ENCODE results near the gene MMADHC.
A peak's percentile ranks its signal among the peaks of the same experiment; 100 is the strongest.

MMADHC gene

DNA sequence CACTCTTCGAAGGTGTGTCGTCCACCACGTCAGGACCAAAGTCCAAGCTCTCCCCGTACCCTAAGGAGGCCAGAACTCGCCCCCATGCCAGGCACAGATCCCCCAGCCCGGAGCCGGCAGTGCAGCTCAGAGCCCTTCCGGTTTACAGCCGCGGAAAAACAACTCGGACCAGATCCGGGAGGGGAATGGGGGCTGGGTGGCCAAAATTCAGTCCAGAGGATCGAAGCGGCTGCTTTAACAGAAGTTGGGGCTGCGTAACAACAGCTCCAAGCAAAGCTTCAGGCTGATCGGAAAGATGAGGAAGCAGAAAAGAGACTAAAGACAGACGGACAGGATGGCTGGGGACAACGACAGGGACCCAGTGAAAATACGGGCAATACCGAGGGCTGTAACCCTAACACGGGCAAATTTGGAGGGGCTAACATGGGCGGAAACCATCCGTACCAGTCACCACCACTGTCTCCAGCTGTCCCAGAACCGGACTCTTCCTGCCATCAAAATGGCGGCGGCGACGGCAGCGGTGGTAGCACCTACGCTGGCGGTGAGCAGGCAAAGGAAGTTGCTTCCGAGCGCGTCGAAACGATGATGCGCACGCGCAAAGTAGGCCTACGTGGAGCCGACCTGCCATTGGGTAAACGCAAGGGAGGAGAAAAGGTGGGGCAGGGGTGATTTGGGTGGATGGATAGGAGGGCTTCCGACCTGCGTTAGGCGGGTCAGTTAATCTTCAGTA is at the start of gene MMADHC:
Gene MMADHC (minus strand): TSS at position 556 of the 730 bp plus-strand sequence. CDS start 678 bp downstream, outside the sequence.
- in situ Hi-C loops (cut with MboI; ENCODE audit: low pct_unique_long_range_greater_than_20kb, low sequenced_read_pairs), result loop anchor here (25.0 kb wide), 1 partner anchor 1650 kb away; no protein-coding TSS in a partner anchor

DNA sequence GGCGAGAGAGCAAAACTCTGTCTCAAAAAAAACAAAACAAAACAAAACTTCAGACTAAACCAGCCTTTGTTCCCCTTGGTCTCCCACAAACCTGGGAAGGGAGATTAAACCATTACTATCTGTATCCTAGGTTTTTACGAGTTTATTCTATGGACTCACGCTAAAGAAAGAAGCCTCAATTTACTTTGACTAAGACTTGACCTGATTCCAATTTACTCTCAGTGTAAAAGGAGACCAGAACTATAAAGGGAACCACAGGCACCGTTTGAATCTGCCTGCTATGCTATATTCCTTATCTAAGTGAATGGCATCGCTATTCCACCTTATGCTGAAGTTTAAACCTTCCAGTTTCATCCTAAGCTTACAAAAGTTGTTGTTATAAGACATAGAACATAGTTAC is 46.5 kb upstream of the MMADHC start:
- in situ Hi-C loops (cut with MboI; ENCODE audit: low pct_unique_long_range_greater_than_20kb, low sequenced_read_pairs), result no loop called here

More for the DNA sequence above, at the start of gene MMADHC:
- peak; percentile 93 for DNase-seq

DNA sequence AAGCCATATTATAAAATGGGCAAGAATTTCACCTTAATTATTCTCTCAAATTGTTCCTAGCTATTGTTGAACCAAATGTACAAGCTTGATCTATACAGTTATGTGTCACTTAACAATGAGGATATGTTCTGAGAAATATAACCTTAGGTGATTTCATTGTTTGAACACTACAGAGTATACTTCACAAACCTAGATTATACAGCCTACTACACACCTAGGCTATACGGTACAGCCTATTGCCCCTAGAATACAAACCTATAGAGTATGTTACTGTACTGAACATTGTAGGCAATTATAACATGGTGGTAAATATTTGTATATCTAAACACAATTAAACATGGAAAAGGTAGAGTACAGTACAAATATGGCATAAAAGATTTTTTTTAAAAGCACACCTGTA is 42.9 kb upstream of the MMADHC start:
- no peak for DNase-seq
- in situ Hi-C loops (cut with MboI; ENCODE audit: low pct_unique_long_range_greater_than_20kb, low sequenced_read_pairs), result no loop called here

More for the DNA sequence above, 46.5 kb upstream of the MMADHC start:
- no peak for DNase-seq

DNA sequence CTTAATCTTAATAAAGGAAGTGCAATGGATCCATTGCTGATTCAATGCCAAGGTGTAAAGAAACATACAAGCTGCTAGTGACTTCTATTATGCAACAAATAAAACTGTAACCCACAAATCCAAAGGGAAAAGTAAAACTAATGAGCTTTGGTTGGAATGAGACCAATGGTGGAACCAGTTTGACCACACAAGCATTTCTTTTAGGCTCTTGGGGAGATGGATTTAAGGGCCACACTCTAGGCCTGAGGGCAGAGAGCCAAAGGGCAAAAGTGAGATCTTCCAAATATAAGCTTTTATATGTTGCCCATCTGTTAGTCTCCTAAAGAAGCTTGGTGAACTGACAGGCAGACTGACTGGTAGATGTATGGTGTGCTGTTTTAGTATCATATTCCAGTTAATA is 41.5 kb upstream of the MMADHC start:
- in situ Hi-C loops (cut with MboI; ENCODE audit: low pct_unique_long_range_greater_than_20kb, low sequenced_read_pairs), result no loop called here
- no peak for DNase-seq

DNA sequence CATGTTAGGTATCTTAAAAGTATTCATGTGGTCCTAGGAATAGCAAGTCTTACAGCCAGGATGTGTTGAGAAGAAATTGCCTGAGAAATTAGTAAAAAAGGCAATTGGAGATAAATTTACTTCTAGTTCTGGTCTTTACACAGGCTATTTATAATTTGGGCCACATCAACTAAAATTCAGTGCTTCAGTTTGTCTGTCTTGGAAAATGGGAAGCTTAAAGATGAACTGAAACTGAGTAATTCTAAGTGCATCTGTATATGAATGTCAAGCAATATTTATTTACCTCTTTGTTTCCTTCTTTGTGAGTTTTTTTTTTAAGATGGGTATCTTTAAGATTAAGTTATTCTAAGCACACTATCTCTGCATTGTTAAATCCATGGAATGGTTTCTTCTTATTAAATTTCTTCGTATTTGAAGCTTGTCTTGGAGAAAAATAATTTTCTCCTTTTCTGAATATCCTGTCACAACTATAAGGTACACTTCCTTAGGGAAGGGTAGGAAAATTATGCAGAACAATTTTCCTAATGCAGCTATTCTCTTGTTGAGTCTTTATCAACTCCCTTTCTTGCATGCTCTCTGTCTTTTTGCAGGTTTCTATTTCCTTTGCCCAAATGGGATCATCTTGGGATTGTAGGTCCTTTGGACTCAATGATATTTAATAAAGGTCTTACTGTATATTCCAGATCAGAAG is 39.7 kb upstream of the MMADHC start:
- in situ Hi-C loops (cut with MboI; ENCODE audit: low pct_unique_long_range_greater_than_20kb, low sequenced_read_pairs), result no loop called here
- DNase-seq, result no peak

DNA sequence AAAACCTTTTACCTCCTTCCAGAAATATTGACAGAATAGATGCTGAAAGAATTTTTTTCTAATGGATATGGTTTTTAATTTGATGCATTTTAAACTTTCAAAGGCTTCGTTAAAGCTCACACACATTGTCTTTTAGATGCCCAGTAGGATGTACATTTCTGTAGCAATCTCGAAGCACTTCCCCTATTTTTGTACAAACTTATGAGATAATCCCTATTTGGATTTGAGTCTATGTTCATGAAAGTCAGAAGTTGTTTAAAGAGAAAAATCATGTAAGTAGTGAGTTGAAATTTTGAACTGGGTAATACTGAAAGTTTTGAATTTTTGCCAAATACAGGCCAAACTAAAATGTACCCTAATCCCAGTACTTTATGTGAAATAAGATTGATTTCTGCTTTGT is 38.1 kb upstream of the MMADHC start:
- no peak for DNase-seq
- in situ Hi-C loops (cut with MboI; ENCODE audit: low pct_unique_long_range_greater_than_20kb, low sequenced_read_pairs), result no loop called here

DNA sequence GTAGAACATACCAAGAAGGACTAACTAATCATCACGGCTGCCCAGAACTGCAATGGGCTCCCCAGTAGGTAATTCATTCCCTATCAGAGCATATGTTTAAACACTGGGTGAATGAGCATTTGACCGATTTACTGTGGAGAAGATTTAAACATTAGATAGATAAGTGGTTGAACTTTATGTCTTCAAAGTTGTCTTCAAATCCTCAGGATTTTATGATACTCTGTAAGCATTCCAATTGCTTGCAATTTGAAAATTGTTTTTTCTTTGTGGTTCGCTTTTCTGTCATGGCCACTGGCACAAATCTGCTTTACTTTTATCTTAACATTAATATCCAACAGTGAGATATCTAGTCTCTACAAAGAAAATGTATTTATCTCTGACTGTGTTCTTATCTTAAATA is 37.7 kb upstream of the MMADHC start:
- in situ Hi-C loops (cut with MboI; ENCODE audit: low pct_unique_long_range_greater_than_20kb, low sequenced_read_pairs), result no loop called here
- no peak for DNase-seq

DNA sequence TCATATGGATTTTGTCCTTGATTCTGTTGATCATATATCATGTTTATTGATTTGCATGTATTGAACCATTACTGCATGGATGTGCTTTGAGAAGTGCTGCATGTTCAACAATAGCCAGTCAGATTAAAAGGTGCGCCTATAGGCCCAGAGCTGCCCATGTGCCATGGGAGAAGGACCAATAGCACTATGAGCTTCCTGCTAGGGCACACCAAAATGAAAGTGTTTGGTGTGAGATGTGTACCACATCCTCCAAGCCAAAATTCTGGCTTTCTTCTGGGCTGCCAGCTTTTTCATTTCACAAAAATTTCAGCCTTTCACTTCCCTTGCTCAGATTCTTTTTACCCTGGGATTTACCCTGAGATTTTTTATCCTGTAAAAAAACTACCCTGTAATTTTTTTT is 34.8 kb upstream of the MMADHC start:
- in situ Hi-C loops (cut with MboI; ENCODE audit: low pct_unique_long_range_greater_than_20kb, low sequenced_read_pairs), result no loop called here
- no peak for DNase-seq

DNA sequence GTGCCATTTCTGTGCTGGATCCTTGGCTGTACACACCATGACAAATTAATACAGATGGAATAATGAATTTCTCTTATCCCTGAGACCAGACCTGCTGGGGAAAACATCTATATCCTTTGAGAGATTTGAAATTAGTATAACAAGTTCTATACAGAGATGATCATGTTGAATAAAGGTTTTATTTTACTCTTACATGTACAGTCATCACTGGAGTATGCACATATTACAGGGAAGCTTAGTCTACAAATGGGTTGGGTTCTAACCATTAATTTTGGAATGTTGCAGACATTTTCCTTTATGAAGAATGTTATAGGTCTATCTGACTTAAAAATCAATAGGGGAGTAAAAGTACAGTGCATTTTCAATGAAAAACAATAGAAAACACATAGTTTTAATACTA is 29.9 kb upstream of the MMADHC start:
- in situ Hi-C loops (cut with MboI; ENCODE audit: low pct_unique_long_range_greater_than_20kb, low sequenced_read_pairs), result no loop called here
- no peak for DNase-seq

DNA sequence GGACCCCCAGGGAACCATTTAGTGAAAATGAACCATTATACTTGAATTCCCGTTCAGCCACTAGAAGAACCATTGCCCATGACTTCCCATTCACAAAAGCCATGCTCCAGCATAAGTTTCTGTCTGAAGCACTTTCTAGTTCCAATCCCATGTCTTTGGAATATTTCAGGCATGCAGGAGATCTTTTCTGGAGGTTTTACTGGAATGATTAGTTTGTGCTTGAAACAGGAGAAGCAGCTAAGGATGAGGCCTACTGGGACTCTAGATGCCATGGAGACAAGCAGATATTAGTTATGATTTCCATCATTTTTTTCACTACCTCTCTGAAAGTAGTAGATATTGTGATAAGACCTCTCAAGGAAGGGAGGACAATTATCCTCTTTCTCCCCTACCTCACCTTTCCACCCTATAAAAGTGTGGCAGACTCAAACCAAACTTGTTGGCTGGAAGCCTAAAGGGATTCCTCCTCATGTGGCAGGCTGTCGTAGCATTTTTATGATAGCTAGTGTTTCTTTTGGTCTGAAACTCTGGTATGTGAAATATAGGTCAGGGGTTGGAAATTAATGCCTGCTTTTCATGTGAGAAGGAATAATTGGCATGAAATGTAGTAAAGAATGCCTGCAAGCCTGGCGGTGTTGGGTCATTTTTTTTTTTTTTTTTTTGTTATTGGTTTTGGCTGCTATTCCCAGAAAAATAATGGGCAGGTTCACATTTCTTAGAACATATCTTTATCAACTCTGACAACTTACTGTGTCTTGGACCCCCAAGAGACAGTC is 29.3 kb upstream of the MMADHC start:
- in situ Hi-C loops (cut with MboI; ENCODE audit: low pct_unique_long_range_greater_than_20kb, low sequenced_read_pairs), result no loop called here
- DNase-seq, result no peak

DNA sequence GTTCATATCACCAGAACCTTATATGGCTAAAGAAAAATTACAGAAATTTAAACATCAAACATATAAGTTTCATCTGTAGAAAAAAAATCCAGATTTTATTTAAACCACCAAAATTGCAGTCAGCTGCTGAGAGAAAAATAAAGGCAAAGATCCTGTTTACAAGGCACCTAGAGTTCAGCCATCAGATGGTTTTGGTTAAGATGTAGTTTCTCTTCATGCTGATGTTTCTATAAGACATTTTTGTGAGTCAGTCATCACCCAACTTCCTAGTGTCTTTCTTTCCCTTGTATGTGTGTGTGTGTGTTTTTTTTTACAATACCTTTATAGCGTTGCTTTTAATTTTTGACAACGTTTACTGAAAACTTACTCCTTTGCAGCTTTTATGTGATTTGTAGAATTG is 26.1 kb upstream of the MMADHC start:
- in situ Hi-C loops (cut with MboI; ENCODE audit: low pct_unique_long_range_greater_than_20kb, low sequenced_read_pairs), result no loop called here
- DNase-seq, result no peak

DNA sequence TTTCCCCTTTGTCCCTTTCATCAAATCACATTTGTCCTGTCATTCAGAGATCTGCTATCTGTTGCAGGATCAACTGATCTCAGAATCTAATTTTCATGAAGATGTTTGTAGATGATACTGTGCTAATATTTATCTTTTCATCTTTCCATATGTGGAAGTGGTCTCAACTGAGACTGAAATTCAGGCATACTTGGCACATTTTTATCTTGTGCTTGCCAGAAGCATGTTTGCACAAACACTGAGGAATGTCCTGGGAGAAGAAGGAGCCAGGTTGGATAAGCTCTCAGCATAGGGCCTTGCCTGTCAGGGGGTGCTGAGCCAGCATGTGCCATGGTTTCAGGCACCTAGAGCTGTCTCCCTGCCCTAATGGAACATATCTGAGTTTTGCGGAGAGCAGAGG is 24.5 kb upstream of the MMADHC start:
- no peak for DNase-seq
- in situ Hi-C loops (cut with MboI; ENCODE audit: low pct_unique_long_range_greater_than_20kb, low sequenced_read_pairs), result no loop called here

DNA sequence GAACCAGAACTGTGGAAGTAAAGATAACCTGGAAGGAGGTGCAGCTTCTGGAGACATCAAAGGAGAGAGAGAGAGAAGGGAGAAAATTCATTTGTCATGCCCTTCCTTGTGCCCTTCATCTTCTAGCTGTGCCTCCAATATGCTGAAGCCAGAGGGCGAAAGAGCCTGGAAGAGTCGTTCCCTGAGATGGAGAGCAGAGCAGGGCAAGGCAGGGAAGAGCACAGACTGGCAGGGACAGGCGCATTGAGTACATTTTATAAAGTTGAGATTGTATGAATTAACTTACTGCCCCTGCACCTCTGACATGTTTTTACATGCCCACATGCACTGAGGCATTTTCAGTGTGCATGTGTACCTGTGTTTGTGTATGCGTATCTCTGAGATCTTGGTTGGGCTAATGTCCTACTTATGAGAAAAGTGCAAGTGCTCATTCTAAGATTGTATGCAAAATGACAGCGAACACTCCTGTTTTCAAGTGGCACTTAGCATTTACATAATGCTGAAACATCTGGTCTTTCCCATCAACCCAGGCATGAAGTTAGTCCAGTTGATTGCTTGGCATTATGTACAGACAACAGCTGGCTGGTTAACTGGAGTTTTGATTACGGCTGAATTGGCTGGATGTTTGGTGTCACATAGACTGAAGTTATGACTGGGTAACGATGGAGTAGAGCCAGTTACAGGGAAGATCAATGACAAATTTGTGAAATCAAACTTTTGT is 23.7 kb upstream of the MMADHC start:
- in situ Hi-C loops (cut with MboI; ENCODE audit: low pct_unique_long_range_greater_than_20kb, low sequenced_read_pairs), result no loop called here
- DNase-seq, result no peak

DNA sequence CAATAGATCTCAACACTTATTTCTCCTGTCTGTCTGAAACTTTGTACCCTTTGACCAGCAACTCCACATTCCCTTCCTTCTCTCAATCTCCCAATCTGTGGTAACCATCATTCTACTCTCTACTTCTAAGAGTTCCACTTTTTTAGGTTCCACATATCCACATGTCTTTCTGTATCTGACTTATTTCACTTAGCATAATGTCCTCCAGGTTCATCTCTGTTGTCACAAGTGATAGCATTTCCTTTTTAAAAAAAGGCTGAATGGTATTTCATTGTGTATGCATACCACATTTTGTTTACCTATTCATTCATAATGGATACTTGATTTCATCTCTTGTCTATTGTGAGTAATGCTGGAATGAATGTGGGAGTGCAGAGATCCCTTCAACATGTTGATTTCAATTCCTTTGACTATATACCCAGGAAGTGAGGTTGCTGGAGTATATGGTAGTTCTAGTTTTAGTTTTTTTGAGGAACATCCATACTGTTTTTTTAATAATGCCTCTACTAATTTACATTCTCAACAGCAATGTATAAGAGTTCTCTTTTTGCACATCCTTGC is 18.8 kb upstream of the MMADHC start:
- no peak for DNase-seq
- in situ Hi-C loops (cut with MboI; ENCODE audit: low pct_unique_long_range_greater_than_20kb, low sequenced_read_pairs), result no loop called here

DNA sequence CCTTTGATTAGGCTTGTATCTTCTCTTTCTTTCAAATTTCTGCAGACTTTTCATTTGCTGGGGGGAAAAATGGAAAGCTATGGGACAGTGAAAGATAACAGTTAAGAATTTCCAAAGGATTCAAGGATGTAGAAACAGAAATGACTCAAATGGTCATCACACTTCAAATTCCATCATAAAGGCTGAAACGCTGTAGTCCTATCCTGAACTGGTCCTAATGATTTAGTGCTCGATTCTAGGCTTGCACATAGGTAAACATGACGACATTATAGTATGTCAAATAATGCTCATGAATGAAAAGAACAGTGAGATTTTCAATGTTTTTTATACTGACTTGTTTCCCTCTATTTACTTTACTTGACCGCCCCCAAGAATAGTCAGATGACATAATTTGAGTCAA is 15.7 kb upstream of the MMADHC start:
- in situ Hi-C loops (cut with MboI; ENCODE audit: low pct_unique_long_range_greater_than_20kb, low sequenced_read_pairs), result no loop called here
- DNase-seq, result no peak

DNA sequence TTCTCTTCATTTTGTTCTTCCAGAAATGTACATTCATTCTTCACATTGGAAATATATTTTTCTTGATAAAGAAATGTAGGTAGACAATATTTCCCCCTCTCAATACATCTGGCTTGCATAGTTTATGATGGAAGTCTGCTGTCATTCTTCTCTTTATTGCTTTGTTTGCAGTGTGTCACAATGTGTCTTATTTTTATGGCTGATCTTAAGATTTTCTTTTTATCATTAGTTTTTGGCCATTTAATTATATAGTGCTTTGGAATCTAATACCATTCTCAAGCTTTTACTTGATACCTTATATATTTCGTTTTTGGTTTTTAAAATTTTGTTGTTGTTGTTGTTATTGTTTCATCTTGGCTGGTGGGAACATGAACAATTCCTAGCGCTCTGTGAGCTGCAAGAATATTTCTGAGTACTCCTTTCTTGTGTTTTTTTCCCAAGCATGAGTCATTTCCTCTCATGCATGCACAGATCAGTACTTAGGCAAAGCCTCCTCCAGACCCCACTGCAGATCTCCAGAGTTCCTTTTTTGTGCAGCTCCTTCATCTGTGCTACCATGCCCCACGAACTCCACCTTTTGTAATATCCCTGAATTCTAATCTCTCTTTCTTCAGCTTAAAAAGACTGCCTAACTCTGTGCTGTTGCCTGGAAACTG is 13.7 kb upstream of the MMADHC start:
- DNase-seq, result peak; percentile 55
- in situ Hi-C loops (cut with MboI; ENCODE audit: low pct_unique_long_range_greater_than_20kb, low sequenced_read_pairs), result no loop called here

DNA sequence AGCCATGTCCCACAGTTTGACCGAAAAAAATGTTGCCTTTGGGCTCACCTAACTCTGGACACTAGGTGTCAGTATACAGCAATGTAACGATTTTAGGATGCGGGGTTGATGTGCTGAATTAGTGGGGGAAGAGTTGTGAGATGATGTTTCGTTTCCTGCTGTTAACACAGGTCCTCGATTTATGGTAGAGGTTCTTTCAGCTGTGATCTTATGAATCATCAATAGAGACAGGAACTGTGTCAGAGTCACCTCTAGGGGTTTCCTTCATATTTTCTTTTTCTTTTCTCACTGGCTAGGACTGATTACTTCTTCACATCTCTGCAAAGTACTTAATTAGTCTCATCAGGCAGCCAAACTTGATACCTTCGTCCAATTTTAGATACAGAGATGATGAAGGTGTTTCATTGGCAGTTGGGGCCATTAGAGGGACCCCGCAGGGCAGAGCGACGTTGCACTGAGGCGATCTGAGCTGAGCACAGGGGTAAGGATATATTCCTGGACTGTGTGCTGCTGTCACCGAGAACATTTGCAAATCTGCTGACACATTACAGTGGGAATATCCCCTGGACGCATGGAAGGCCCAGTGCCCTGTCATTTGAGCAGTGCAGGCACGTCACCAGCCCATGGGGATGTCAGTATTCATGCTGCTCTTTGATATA is 10.2 kb upstream of the MMADHC start:
- peak; percentile 73 for DNase-seq
- in situ Hi-C loops (cut with MboI; ENCODE audit: low pct_unique_long_range_greater_than_20kb, low sequenced_read_pairs), result loop anchor here (25.0 kb wide), 1 partner anchor 1640 kb away; no protein-coding TSS in a partner anchor

DNA sequence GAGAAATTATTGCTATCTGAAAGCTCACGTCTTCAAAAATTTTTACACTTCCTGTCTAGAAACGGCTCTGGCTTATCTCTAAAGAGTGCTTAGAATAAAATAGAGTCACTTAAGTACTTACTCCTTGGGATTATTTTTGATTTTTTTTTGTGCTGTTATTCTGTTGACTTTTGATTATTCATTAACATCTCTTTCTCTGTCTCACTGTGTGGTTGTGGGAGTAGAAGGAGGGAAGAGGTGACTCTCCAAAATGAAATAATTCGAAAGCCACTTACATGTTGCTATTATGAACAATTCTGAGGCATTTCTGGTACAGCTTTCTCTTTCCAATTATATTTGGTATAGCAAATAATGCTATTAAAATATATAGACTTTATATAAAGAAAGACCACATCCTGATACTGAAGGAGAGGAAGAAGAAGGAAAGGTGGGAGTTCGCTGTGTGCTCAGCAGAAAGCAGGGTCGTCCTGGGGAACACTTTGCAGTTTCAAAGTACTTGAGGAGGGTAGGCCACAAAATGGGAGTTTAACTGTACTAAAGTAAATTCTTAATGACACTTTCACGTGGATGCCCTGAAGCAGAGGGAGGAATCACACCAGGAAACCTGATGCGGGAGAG is 9.6 kb upstream of the MMADHC start:
- no peak for DNase-seq
- in situ Hi-C loops (cut with MboI; ENCODE audit: low pct_unique_long_range_greater_than_20kb, low sequenced_read_pairs), result loop anchor here (25.0 kb wide), 1 partner anchor 1640 kb away; no protein-coding TSS in a partner anchor
